NCI-H510A treated with DMSO at 0.1 percent for 48 hours (cell line): ENCODE measurements around the gene NMRK1.

Experiments used
- DNase-seq: peaks from one replicate; lab custom pipeline; 2025; lab: John Stamatoyannopoulos, UW

Gene NMRK1

DNA sequence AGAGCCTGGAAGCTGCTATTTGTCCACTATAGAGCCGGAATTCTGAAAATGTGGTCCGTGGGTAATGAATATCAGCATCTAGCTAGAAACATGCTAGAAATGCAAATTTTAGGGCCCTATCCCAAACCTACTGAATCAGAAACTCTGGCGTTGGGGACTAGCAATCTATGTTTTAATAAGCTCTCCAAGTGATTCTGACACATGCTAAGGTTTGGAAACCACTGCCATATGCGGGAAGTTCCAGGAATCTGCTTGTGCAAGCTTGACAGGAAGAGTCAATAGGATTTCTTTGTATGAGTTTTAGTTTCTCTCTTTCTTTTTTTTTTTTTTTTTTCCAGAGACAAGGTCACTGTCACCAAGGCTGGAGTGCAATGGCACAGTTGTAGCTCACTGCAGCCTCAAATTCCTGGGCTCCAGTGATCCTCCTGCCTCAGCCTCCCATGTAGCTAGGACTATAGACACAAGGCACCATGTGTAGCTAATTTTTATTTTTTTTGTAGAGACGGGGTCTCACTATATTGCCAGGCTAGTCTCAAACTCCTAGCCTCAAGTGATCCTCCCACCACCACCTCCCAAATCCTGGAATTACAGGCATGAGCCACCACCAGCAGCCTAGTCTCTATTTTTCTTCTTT lies 33.5 kb downstream of the NMRK1 start:
- no peak for DNase-seq

DNA sequence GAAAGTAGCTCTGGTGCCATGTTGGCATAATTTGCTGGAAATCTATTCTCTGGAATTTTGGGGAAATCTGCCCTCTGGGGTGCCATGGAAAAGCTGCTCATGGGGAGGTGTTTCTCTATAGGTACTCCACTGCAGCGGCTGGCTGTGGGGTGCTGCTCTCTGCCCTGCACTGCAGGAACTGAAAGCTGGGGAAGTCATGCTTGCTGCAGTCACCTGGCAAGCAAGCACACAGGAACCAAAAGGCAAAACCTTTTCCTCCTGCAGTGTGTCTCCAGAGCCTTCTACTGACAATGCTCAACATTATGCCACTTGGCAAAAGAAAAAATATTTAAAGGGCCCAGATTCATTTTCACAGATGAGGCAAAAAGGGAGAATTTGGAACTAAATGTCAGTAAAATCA lies 34.1 kb downstream of the NMRK1 start:
- no peak for DNase-seq

GRCh38 chr9:75051285-75051684 lies 36.7 kb downstream of the NMRK1 start:
- no peak for DNase-seq

- no peak for DNase-seq
These were observed 40.4 kb downstream of the NMRK1 start for GRCh38 chr9:75047506-75047905.

GRCh38 chr9:75046725-75047345 lies 41.1 kb downstream of the NMRK1 start:
- DNase-seq = no peak

GRCh38 chr9:75041041-75041440 lies 46.9 kb downstream of the NMRK1 start:
- no peak for DNase-seq

DNA sequence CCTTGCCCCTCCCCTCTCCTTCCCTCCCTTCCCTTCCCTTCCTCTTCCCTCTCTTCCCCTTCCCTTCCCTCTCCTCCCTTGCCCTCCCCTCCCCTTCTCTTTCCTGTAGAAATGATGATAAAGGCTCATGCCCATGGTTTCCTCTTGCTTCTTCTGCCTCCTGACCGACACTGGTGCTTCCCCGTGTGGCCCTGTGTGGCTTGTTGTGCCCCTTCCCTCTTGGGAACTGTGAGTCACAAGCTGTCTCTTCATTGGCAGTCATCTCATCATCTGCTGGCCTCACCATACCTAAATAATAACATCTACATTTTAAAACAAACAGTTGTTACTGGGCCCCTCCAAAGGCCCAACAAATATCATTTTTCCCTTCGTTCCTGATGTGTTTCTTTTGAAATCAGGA lies 48.2 kb downstream of the NMRK1 start:
- no peak for DNase-seq

DNA sequence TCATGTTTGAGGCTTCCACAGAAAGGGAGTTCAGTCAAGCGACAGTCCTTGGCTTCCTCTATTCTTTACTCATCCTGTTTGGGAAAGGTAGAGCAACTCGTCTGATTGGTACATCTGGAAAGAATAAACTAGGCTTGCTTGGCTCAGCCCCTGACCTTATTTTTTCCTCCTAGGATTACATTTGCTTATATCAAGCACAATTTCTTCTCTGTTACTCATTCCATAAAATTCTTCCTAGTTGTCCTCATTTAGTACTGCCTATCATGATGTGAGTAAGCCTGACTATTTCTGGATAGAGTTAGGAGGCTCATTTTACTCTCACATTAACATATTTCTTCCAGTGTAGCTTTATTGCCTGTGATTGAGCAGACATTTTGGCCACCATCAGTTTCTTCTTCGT lies 48.9 kb downstream of the NMRK1 start:
- no peak for DNase-seq

DNA sequence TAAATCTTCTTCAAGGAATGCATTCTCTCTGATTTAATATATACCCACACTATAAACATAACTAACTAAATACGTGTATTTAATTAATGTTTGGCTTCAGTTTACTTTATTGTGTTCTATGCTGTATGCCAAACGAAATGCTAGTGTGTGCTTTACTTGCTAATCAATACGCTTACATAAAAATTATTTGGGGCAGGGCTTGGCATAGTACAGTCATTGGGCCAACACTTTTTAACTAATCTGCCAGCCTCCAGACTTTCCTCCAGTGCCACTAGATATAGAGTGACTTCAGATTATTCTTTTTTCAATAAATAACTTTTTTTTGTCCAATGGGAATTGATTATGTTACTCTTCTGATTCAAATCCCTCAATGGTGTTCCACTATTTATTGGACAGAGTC lies 51.2 kb downstream of the NMRK1 start:
- DNase-seq = no peak

DNA sequence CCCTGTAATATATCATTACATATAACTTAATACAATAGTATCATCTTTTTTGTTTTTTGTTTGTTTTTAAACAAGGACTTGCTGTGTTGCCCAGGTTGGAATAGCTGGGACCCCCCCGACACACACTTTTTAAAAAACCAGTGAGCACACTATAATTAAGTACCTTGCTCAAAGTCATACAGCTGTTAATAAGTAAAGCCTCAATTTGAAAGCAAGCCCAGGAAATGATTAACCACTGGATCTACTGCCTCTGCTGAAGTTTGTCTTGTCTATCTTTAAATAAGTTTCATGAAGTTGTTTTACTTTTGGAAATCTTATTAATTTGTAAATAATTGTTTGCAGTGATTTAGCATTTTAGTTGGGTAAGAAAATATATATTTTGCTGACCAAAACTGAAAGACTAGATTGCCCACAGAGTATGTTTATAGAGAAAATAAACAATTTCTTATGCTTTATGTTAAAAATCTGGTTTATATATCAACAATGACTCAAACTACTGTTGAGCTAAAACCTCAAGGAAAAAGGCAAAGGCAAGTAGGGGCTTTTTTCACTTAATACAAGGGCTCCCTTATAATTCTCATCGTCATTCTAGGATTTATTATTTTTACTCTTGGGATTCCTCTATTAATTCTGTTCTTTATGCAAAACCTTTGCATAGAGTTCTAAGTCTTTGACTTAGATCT lies 54.0 kb downstream of the NMRK1 start:
- no peak for DNase-seq

- DNase-seq = peak; percentile 54
These were observed 60.5 kb downstream of the NMRK1 start for GRCh38 chr9:75027187-75028107.

DNA sequence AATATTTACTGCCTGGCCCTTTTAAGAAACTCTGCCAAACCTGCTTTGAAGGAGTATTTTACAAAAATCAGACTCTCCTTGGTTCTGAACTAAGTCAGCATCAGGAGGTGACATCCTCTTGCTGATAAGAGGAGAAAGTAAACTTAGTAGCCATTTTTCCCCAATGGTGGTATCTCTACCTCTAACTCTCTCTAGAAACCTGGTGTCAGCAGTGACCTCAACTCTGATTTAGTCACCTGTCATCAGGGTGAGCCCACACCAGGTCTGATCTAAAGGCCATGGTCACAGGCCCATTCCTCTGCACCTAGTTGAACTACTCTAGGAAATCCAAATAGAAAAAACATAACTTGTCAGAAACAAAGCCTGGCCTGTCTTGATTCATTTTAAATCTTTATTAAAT lies 64.1 kb downstream of the NMRK1 start:
- DNase-seq = no peak

DNA sequence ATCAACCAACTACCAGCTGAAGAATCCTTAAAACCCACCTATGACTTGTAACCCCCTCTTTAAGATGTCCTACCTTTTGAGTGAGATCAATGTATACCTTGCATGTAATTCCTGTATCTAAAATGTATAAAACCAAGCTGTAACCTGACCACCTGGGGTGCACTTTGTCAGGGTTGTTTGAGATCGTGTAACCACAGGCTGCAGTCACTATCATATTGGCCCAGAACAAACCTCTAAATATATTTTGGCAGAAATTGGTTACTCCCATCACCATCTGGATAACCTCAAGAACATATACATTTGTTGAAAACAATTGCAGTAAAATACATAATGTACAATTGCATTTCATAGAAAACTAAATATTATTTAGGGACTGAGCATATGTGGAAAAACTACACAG lies 68.3 kb downstream of the NMRK1 start:
- no peak for DNase-seq

- no peak for DNase-seq
These were observed 68.9 kb downstream of the NMRK1 start for GRCh38 chr9:75019022-75019421.

DNA sequence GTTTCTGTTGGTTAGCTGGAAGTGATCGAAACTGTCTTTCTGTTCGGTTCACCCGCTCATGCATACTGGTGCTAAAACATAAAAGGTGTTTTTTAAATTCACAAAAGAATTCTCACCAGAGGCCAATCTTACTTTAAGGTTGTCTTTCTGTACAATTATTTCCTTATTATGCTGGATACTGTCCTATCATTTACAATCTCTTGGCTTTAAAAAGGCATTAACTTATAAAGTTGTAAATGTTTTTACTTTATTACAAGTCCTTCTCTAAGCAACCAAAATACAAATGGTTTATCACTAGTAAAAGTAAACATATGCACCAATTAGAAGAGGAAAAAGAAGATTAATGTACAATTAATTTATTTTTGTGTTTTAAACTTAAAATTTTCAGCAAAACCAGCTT lies 70.6 kb downstream of the NMRK1 start:
- no peak for DNase-seq

DNA sequence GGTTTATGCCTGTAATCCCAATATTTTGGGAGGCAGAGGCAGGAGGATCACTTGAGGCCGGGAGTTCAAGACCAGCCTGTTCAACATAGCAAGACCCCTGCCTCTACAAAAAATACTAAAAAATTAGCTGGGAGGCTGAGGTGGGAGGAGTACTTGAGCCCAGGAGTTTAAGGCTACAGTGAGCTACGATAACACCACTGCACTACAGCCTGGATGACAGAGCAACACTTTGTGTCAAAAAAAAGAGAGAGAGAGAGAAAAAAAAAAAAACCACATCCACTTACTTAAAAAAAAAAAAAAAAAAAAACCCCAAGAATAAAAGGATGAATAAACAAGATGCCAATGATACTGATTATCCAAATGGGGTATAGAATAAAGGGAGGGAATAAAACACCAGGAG lies 74.2 kb downstream of the NMRK1 start:
- DNase-seq = no peak
